Endothelial cell of coronary artery (primary cell): ENCODE measurements around the gene SERTM1. TPM values are rescaled to one million over a fixed set of nuclear protein-coding genes. Genes with fewer than 3 reads are reported as not detected.

ENCODE experiments used
- total RNA-seq: library from RNA; depleted of rRNA; stranded (reverse); fragments of >200 nt; gene quantifications from 2 replicates; pipeline ENCODE4 v1.2.3, GENCODE V29; 2014

Gene SERTM1
- total RNA-seq: 0.18 and 0.47 TPM in 2 replicates

GRCh38 chr13:36673838-36674326 lies at the start of gene SERTM1:
Gene SERTM1 (plus strand): TSS chr13:36674020. CDS start chr13:36695079, 21,059 bp downstream.

Other genes with a start within 250 kb of the SERTM1 start
- 39.2 and 75.7 TPM in 2 replicates for gene CCNA1, start 241.5 kb upstream of the SERTM1 start, total RNA-seq
- gene RFXAP, start 145.2 kb downstream of the SERTM1 start, total RNA-seq: 1.1 and 2.1 TPM in 2 replicates
- gene SMAD9, start 246.2 kb downstream of the SERTM1 start, total RNA-seq: 1.8 and 2.5 TPM in 2 replicates